GM12873 (cell line): Measurements from ENCODE around the gene DAB2IP.

Source experiments
- TF ChIP-seq, protein P1 (sequence below): IDR thresholded peaks from 2 replicates; pipeline ENCODE4 v1.5.1; 2012; ENCODE audit warnings: low read depth, mild to moderate bottlenecking, moderate library complexity, low read length, control low read depth; ENCODE audit not compliant: insufficient read depth; ENCODE audit errors: missing control alignments

Gene DAB2IP

DNA sequence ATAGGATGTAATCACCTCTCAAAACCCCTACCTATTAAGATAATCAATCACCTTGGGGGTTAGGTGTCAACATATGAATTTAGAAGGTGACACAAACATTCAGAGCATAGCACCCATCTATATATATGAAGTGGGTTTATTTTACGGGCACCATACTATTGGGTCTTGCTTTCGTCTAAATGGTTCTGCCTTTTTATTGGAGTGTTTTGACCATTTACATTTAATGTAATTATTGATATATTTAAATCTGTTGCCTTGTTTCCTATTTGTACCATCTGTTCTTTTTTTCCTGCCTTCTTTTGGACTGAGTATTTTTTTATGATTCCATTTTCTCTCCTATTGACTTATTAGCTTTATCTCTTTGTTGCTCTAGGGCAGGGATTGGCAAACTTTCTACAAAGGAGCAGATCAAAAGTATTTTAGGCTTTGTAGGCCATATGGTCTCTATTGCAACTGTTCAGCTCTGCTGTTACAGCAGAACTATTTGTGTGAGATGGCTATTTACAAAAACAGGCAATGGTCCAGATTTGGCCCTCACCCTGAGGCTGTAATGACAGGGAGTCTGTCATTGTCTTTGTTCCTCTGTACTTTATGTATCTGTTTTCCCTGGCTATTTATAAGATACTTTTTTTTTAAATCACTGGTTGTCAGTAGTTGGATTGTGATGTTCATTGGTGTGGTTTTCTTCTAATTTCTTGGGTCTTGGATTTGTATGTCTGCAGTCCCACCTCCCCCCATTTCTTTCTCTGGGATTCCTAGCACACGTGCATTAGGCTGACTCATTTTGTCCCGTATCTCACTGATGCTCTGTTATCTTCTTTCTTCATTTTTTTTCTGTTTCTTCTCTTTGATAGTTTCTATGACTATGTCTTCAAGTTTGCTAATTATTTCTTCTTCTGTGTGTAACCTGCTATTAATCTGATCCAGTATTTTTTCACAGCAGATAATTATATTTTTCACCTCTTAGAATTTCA lies 127.1 kb downstream of the DAB2IP start:
- TF ChIP-seq, protein P1, sequence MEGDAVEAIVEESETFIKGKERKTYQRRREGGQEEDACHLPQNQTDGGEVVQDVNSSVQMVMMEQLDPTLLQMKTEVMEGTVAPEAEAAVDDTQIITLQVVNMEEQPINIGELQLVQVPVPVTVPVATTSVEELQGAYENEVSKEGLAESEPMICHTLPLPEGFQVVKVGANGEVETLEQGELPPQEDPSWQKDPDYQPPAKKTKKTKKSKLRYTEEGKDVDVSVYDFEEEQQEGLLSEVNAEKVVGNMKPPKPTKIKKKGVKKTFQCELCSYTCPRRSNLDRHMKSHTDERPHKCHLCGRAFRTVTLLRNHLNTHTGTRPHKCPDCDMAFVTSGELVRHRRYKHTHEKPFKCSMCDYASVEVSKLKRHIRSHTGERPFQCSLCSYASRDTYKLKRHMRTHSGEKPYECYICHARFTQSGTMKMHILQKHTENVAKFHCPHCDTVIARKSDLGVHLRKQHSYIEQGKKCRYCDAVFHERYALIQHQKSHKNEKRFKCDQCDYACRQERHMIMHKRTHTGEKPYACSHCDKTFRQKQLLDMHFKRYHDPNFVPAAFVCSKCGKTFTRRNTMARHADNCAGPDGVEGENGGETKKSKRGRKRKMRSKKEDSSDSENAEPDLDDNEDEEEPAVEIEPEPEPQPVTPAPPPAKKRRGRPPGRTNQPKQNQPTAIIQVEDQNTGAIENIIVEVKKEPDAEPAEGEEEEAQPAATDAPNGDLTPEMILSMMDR, result no peak

DNA sequence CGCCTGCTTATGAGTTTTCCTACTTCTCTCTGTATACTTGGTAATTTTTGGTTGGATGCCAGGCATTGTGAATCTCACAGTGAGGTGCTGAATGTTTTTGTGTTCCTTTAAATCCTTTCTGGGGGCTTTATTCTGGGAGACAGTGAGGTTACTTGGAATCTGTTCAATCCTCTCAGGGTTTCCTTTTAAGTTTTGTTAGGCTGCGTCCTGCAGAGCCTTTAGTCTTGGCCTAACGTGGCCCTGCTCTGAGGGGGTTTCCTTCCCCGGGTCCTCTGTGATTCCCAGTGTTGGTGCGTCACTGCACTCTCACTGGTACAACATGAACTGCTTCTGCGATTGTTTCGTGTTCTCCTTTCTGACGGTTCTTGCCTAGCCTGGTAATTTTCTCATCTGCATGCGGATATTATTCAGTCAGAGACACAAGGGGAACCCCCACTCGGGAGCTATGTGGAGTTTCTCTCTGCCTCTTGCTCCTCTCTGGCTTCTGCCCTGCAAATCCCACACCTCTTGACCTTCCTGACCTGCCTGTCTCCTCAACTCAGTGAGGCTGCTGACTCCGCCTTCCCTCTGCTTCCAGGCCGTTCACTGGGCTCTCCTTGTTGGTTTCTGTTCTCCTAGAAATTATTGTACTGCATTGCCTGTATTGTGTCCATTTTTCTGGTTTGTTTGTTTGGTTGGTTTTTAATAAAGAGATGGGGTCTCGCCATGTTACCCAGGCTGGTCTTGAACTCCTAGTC lies 128.1 kb downstream of the DAB2IP start:
- TF ChIP-seq, protein P1, result no peak

DNA sequence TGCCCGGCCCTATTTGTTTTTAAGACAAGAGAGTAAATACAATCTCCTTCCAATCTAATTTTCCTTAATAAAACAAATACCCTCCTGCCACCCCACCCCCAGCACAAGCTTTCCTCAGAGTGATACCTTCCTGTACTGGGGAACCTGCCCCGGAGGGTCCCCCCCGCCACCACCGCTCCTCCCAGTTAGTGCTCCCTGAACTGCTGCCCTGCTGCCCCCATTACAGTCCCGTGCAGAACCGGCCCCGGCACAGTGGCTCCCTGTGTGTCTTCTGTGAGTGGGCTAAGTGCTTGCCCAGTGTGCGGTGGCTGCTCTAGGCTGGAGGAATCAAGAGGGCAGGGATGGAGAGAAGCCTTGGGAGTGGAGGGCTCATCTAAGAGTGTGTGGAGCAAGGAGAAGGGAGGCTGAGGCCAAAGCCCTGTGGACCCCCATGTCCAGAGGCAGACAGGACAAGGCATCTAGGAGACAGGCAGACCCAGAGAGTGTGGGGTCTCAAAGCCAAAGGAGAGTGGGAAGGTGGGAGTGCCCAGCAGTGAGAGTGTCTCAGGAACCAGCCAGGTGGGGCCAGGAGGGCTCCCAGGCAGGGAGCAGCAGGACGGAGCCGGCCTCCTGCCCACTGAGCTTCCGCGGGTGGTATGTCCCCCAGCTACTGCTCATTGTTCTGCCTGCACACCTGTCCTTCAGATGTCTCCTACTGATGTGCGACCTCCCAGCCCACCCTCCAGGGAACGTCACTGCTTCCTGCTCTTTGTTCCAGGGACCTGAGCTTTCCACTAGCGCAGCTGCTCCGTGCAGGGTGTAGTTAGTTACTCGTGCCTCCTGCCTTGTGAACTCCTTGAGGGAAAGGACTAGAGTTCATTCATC lies 129.0 kb downstream of the DAB2IP start:
- TF ChIP-seq, protein P1, result no peak

DNA sequence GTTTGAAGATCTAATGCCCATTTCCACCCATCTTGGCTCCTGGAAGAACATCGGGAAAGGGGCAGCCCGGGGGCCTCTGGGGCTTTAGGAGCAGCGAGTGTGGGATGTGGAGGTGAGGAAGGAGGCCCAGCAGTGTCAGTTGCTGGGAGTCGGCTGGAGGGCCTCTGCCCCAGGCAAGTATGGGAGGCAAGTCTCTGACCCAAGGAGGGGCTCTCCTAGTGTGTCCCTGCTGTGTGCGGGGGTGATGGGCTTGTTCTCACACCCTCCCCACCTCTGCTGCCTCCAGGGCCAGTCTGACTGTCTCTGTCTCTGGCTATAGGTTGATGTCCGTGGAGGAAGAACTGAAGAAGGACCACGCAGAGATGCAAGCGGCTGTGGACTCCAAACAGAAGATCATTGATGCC lies 129.7 kb downstream of the DAB2IP start:
- TF ChIP-seq, protein P1, result no peak

DNA sequence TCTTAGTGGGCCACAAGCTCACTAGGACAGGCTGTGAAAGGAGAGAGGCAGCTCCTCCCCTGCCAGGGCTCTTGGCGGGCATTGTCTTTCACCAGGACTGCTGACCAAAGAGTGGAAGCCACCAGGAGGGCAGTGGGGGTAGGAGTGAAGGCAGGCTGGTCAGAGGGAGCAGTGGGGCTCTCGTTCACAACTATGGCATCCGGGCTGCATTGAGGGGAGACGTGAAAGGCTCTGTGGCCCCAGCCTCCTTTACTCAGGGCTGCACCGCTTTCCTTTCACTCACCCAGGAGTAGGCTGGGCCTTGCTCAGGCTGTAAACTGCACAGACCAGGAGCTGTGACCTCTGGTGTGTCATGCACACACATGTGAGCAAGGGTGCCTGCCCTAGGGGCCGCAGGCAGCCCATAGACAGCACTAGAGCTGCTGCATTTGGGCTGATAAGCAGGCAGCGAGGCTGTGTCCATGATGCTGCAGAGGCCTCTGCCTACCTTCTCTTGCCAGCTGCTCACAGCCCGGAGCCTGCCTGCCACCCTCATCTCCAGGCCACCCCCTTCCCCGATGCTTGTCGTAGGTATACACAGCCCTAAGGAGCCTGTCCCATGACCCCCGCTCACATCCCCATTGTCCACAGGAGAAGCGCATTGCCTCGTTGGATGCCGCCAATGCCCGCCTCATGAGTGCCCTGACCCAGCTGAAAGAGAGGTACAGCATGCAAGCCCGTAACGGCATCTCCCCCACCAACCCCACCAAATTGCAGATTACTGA lies 130.4 kb downstream of the DAB2IP start:
- TF ChIP-seq, protein P1, result no peak

DNA sequence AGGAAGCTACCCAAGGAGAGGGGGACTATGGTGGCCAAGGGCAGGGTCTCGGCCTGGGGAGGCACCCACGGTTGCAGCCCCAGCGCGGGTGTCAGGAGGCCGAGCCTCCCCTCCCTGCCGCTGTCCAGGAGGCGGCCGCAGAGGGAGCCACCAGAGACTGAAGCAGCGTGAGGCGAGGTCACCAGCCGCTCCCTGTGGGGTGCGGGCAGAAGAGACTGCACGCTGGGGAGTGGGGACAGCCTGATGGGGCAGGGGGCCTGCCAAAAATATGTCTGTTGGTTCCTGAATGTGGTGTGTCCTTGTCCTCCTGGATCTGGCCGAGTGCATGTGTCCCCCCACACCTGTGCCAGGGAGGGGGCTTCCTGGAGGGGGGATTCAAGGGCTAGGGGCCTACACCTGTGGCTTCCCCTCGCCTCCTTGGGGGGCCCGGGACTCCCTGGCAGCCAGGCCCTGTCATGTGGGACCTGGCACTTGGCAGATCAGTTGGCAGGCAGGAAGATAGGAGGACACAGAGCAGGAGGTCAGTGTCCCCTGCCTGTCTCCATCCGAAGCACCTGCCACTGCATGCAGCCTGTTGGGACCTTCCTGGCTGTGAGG lies 131.2 kb downstream of the DAB2IP start:
- TF ChIP-seq, protein P1, result no peak
